Left ventricle myocardium inferior (tissue), 1 donor: ENCODE measurements around the gene IL22RA1. TPM values are rescaled to one million over a fixed set of nuclear protein-coding genes. Genes with fewer than 3 reads are reported as not detected.

Experiments used
- DNase-seq: peaks from one replicate; pipeline ENCODE4 v3.0.0-alpha.2; 2020
- H3K27ac ChIP-seq: fragments of 200-600 bp; replicated peaks from 2 replicates; pipeline ENCODE4 v1.8.0; 2021
- H3K27me3 ChIP-seq: fragments of 200-600 bp; 2 replicates; pipeline ENCODE4 v1.8.0; 2021; ENCODE audit warnings: low read depth
- H3K36me3 ChIP-seq: fragments of 200-600 bp; 2 replicates; pipeline ENCODE4 v1.8.0; 2021
- H3K4me1 ChIP-seq: fragments of 200-600 bp; 2 replicates; pipeline ENCODE4 v1.8.0; 2021
- H3K4me3 ChIP-seq: fragments of 200-600 bp; 2 replicates; pipeline ENCODE4 v1.8.0; 2021; ENCODE audit warnings: mild to moderate bottlenecking, moderate library complexity
- H3K9me3 ChIP-seq: fragments of 200-600 bp; replicated peaks from 2 replicates; pipeline ENCODE4 v1.8.0; 2021
- intact Hi-C: fragments of 100-400 bp; cut with micrococcal nuclease; formaldehyde crosslinking; loops from one replicate; pipeline ENCODE4 v1.11.0; 2022
- total RNA-seq: library from RNA; stranded (reverse); fragmentation: NEBNext Ultra II Directional; extraction: Animal tissue kit (Norgen Biotek cat#: 25700); gene quantifications from one replicate; pipeline ENCODE4 v1.2.1, GENCODE V29; 2021
- TF ChIP-seq, protein P1 (sequence below): fragments of 200-600 bp; IDR thresholded peaks from 2 replicates; pipeline ENCODE4 v1.8.0; 2021; ENCODE audit warnings: antibody characterized with exemption, mild to moderate bottlenecking, borderline replicate concordance
- donor health status: DM: no; HTN: yes; CAD: no; lungs with severe emphysema.

Gene IL22RA1
- total RNA-seq, 1 donor from 2014 or later, result 0.14 TPM

DNA sequence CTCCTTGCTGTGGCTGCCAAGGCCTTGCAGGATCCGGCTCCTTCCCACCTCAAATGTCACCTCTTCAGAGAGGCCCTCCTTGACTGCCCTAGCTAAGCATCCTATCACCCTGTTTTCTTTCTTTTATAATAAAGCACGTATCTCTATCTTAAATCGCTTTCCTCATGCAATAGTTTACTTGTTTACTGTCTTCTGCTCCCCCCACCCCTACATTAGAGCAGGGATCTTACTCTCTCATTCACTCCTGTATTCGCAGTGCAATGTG lies 67.4 kb downstream of the IL22RA1 start:
- intact Hi-C loops, result no loop called here
- H3K4me1 ChIP-seq, result peaks cover 80% of the 10 kb centered on the region
- no peak overlapping the region for H3K4me3 ChIP-seq
- no peak for DNase-seq
- TF ChIP-seq, protein P1, sequence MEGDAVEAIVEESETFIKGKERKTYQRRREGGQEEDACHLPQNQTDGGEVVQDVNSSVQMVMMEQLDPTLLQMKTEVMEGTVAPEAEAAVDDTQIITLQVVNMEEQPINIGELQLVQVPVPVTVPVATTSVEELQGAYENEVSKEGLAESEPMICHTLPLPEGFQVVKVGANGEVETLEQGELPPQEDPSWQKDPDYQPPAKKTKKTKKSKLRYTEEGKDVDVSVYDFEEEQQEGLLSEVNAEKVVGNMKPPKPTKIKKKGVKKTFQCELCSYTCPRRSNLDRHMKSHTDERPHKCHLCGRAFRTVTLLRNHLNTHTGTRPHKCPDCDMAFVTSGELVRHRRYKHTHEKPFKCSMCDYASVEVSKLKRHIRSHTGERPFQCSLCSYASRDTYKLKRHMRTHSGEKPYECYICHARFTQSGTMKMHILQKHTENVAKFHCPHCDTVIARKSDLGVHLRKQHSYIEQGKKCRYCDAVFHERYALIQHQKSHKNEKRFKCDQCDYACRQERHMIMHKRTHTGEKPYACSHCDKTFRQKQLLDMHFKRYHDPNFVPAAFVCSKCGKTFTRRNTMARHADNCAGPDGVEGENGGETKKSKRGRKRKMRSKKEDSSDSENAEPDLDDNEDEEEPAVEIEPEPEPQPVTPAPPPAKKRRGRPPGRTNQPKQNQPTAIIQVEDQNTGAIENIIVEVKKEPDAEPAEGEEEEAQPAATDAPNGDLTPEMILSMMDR, result no peak
- H3K27me3 ChIP-seq, result no peaks in the 10 kb centered on the region
- H3K36me3 ChIP-seq, result peaks cover 51% of the 10 kb centered on the region
- no peaks in the 10 kb centered on the region for H3K9me3 ChIP-seq
- H3K27ac ChIP-seq, result peak overlapping the region; percentile 51

DNA sequence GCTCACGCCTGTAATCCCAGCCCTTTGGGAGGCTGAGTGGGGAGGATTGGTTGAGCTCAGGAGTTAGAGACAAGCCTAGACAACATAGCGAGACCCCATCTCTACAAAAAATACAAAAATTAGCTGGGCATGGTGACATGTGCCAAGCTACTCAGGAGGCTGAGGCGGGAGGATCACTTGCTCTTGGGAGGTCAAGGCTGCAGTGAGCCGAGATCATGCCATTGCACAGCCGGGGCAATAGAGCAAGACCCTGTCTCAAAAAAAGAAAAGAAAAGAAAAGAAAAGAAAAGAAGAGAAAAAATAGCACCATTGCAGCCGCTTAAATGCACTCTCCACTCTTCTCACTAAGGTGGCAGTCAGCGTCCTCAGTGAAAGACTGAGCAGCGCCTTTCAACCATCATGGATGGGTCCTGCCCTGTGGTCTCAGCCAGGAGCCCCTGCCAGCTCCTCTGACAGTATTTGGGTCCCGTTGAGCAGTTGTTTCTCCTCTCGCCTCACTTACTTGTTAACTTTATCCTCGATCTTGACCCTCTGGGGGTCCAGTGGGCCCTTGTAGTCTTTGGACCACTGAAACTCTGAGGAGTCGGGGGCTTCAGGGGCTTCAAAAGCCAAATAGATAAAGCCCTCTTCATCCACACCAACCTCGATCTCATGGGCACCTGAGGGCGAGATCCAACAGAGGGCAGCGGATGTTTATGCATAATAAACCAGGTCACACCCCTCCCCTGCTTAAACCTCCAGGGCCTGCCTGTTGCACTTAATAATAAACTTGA lies 67.9 kb downstream of the IL22RA1 start:
- Histone ChIP-seq H3K4me3 (no peak overlapping the region), H3K27me3 (no peaks in the 10 kb centered on the region), H3K36me3 (peaks cover 51% of the 10 kb centered on the region), H3K4me1 (peaks cover 79% of the 10 kb centered on the region), H3K9me3 (no peaks in the 10 kb centered on the region), H3K27ac (peak overlapping the region; percentile 55)
- DNase-seq, result no peak
- intact Hi-C loops, result no loop called here
- TF ChIP-seq, protein P1, result no peak

DNA sequence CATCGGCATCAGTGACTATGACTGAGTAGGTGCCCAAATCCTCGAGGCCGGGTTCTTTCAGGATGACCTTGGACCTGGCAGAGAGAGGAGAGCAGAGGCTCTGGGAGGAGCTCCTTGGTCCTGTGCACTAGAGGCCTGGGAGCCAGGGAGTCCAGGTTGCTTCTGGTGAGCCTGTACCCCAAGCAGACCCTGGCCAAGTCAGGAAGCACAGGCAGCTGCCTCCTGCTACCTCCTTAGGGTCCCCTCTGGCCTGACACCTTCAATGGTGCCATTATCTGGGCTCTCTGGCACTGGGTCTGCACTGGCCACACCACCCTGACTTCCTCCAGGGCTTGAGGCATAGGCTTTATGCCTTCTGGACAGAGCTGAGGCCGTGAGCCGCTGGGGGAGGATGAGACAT lies 68.7 kb downstream of the IL22RA1 start:
- Histone ChIP-seq H3K4me1 (peaks cover 77% of the 10 kb centered on the region), H3K36me3 (peaks cover 49% of the 10 kb centered on the region), H3K9me3 (no peaks in the 10 kb centered on the region), H3K27ac (peak overlapping the region; percentile 55), H3K4me3 (no peak overlapping the region), H3K27me3 (no peaks in the 10 kb centered on the region)
- intact Hi-C loops, result no loop called here
- TF ChIP-seq, protein P1, result no peak
- no peak for DNase-seq

DNA sequence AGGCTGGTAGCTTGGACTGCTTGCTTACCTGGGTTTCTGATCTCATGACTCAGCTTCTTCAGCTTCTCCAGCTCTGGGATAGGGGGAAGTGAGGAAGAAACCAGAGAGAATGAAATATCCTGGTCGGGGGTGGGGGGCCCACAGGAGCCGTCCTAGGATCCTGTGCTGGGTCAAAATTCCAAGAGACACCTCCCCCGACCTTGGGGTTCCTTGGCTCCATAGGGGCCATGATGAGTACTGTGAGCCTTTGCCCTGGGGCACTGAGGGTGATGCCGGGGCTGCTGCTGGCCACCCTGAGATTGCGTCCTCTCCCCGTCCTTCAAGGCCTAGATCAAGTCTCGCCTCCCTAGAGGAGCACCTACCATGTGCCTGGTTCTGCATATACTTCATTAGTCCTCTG lies 71.0 kb downstream of the IL22RA1 start:
- peaks cover 73% of the 10 kb centered on the region for H3K4me1 ChIP-seq
- intact Hi-C loops, result no loop called here
- DNase-seq, result no peak
- peak overlapping the region; percentile 66 for H3K27ac ChIP-seq
- H3K9me3 ChIP-seq, result no peaks in the 10 kb centered on the region
- no peak overlapping the region for H3K4me3 ChIP-seq
- TF ChIP-seq, protein P1, result no peak
- peaks cover 44% of the 10 kb centered on the region for H3K36me3 ChIP-seq
- no peaks in the 10 kb centered on the region for H3K27me3 ChIP-seq

DNA sequence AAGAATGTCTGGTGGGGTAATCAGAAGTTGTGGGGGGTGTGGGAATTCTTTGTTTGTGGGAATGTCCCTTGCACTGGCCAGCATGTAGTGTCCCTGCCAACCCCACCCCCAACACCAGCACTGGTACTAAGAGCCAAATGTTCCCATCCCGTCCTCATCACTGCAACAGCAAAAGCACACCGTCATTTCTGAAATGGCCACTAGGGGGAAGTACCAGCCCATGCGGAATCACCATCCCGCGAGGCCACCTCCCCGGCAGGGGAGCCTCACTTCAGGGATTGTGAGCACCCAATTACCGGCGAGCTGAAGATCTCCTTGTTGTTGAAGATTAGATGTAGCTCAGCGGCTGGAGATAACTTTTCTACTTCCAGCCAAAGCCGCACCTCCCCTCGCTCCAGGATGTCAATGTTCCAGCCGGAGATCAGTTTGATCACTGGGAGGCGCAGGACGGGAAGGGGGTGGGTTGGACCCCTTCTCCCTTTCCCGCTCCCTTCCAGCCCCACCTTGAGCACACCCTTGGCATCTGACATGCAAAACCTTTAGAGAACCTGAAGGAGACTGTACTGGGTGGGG lies 72.0 kb downstream of the IL22RA1 start:
- Histone ChIP-seq H3K9me3 (no peaks in the 10 kb centered on the region), H3K27me3 (no peaks in the 10 kb centered on the region), H3K4me3 (peak overlapping the region; percentile 3), H3K4me1 (peaks cover 68% of the 10 kb centered on the region), H3K36me3 (peaks cover 40% of the 10 kb centered on the region), H3K27ac (peak overlapping the region; percentile 78)
- intact Hi-C loops, result no loop called here
- DNase-seq, result peak; percentile 72
- TF ChIP-seq, protein P1, result peak; percentile 93
